Upper lobe of left lung (tissue), 6 donors: Measurements from ENCODE around the gene KCNAB3. TPM values are rescaled to one million over a fixed set of nuclear protein-coding genes. Genes with fewer than 3 reads are reported as not detected.
A peak's percentile ranks its signal among the peaks of the same experiment; 100 is the strongest.

Experiments used
- ATAC-seq, 2 donors: fragments of 200-7000 bp; cut with Tn5 transposase; one replicate each; pipeline ENCODE4 v1.9.1; 2022; ENCODE audit warnings: mild to moderate bottlenecking in 2 of 2, moderate library complexity in 2 of 2; ENCODE audit not compliant: low FRiP score in 2 of 2
- DNase-seq, 2 donors: peaks; one replicate each; pipeline ENCODE4 v3.0.0-alpha.2; 2019 to 2020
- H3K27ac ChIP-seq, 4 donors: fragments of 200-600 bp; sonication (generic); one replicate each; pipeline ENCODE4 v1.5.1; 2016 to 2019
- H3K27me3 ChIP-seq, 4 donors: fragments of 200-600 bp; sonication (generic); one replicate each; pipeline ENCODE4 v1.5.1; 2017 to 2019
- H3K36me3 ChIP-seq, 4 donors: fragments of 200-600 bp; sonication (generic); one replicate each; pipeline ENCODE4 v1.5.1; 2016 to 2019
- H3K4me1 ChIP-seq, 4 donors: fragments of 200-600 bp; sonication (generic); one replicate each; pipeline ENCODE4 v1.5.1; 2018 to 2019
- H3K4me3 ChIP-seq, 4 donors: fragments of 200-600 bp; sonication (generic); one replicate each; pipeline ENCODE4 v1.5.1; 2017 to 2019; ENCODE audit warnings: mild to moderate bottlenecking in 2 of 4, moderate library complexity in 1 of 4
- H3K9me3 ChIP-seq, 4 donors: fragments of 200-600 bp; sonication (generic); one replicate each; pipeline ENCODE4 v1.5.1; 2018 to 2019
- EP300 ChIP-seq, 4 donors: sonication (generic); formaldehyde crosslinking; IDR thresholded peaks; one replicate each; pipeline ENCODE4 v1.5.1; 2017; ENCODE audit warnings: antibody characterized with exemption in 4 of 4, control low read depth in 2 of 4
- POLR2A ChIP-seq, 4 donors: fragments of 450-650 bp; IDR thresholded peaks; one replicate each; pipeline ENCODE4 v1.5.1; 2016 to 2017; ENCODE audit warnings: antibody characterized with exemption in 4 of 4, mild to moderate bottlenecking in 2 of 4
- POLR2AphosphoS5 ChIP-seq, 2 donors: sonication (generic); formaldehyde crosslinking; IDR thresholded peaks; one replicate each; pipeline ENCODE4 v1.5.1; 2017; ENCODE audit warnings: antibody characterized with exemption in 2 of 2
- WGBS, 2 donors: methylation state at CpG; one replicate each; pipeline ENCODE4 v1.1.5; 2017 to 2018; 5-methylcytosine and 5-hydroxymethylcytosine counted together
- total RNA-seq, 6 donors: library from RNA; depleted of rRNA in 4 of 6; stranded (reverse); fragments of >200 nt in 4 of 6; gene quantifications; one replicate each; pipeline versions ENCODE4 v1.1.0 to v1.2.1, GENCODE V29; 2016 to 2021
- TF ChIP-seq, protein P1 (sequence below), 6 experiments: fragments of 450-650 bp in 4 of 6; fragments of 200-600 bp in 2 of 6; sonication (generic) in 2 of 6; IDR thresholded peaks; one replicate each; pipeline ENCODE4 v1.5.1; 2016 to 2019; ENCODE audit warnings: antibody characterized with exemption in 6 of 6
- donor health status: DM: no; HTN: no; CAD: no; lungs with moderate emphysema.
- donor health status: DM: no; HTN: yes; CAD: no; lungs with severe emphysema.

The KCNAB3 gene
- total RNA-seq, 6 donors from 2014 or later = 4.2 to 10.0 (median 5.7) TPM

DNA sequence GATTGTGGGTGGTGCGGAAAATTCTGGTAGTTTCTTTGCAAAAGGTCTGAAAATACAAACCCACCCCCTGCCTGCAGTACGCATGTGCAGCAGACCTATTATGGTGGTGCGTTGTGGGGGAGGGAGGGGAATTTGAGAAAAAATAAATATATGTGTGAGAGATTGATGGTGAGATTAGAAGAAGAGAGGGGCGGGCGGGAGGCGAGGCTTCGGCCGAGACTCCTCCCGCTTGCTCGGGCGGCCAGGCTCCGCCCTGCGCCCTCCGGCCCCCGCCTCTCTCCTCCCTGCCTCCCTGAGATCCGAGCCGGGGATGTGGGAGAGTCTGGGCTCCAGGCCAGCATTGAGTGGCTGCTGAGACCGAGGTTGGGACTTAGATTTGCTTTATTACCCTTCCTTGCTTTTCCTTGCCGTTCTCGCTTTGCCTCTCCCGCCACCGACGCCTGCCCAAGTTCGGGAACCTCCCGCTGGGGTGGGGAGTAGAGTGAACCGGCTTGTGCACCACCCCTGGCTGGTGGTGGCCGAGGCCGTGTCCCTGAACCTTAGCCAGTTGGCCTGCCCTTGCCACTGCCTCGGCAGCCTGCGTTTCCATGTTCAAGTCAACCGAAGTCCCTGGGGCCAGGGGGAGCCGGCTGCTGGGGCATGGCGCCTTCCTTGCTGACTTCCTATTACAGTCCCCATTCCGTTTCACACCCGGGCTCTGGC, 42.0 kb downstream of the KCNAB3 start:
- peak; percentile 39 to 50 for TF ChIP-seq POLR2AphosphoS5 (IDR thresholded peaks at IDR 0.05)
- TF ChIP-seq POLR2A (IDR thresholded peaks at IDR 0.05) = peak in 2 of 4 donors; percentile 57 to 61
- TF ChIP-seq EP300 (IDR thresholded peaks at IDR 0.05) = no peak
- TF ChIP-seq, protein P1, sequence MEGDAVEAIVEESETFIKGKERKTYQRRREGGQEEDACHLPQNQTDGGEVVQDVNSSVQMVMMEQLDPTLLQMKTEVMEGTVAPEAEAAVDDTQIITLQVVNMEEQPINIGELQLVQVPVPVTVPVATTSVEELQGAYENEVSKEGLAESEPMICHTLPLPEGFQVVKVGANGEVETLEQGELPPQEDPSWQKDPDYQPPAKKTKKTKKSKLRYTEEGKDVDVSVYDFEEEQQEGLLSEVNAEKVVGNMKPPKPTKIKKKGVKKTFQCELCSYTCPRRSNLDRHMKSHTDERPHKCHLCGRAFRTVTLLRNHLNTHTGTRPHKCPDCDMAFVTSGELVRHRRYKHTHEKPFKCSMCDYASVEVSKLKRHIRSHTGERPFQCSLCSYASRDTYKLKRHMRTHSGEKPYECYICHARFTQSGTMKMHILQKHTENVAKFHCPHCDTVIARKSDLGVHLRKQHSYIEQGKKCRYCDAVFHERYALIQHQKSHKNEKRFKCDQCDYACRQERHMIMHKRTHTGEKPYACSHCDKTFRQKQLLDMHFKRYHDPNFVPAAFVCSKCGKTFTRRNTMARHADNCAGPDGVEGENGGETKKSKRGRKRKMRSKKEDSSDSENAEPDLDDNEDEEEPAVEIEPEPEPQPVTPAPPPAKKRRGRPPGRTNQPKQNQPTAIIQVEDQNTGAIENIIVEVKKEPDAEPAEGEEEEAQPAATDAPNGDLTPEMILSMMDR (IDR thresholded peaks at IDR 0.05) = no peak

DNA sequence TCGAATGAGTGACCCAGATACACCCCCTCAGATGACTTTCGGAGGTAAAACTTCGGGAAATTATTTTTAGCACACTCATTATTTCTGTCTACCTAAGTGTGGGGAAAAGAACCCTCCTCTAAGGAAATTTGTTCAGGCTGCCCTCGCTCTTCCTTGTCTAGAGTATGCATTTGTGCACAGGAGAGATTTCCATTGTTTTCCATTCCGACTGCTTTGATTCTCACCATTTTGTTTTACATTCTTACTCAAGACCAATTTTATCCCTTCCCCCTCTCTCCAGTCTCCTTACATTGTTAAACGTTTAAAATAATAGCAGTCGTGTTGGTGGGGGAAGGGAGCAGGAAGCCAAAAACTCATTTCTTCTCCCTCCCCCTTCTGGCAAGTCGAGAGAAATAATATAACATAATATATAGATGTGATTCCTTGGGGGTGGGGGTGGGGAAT, 42.6 kb downstream of the KCNAB3 start:
- 0 to 1% methylated on average over 8 of the region's 8 CpGs for WGBS, 2 donors
- peaks cover 0 to 25% (median 8%) of the 10 kb centered on the region in 4 donors for H3K36me3 ChIP-seq
- ATAC-seq (no peak), DNase-seq (no peak)
- peak overlapping the region; percentile 89 to 96 (median 92) for H3K27ac ChIP-seq
- peak overlapping the region; percentile 15 to 96 (median 73) for H3K4me3 ChIP-seq
- H3K9me3 ChIP-seq = no peaks in the 10 kb centered on the region
- TF ChIP-seq, protein P1 (IDR thresholded peaks at IDR 0.05) = peak in 1 of 6 experiments; percentile 6
- TF ChIP-seq POLR2AphosphoS5 (IDR thresholded peaks at IDR 0.05) = no peak
- H3K4me1 ChIP-seq = peaks cover 46 to 61% (median 54%) of the 10 kb centered on the region in 4 donors
- no peaks in the 10 kb centered on the region for H3K27me3 ChIP-seq

More for the DNA sequence above, 42.0 kb downstream of the KCNAB3 start:
- Histone ChIP-seq H3K9me3 (no peaks in the 10 kb centered on the region), H3K4me1 (peaks cover 41 to 57% (median 51%) of the 10 kb centered on the region in 4 donors), H3K27ac (peak overlapping the region; percentile 89 to 96 (median 92)), H3K4me3 (peak overlapping the region; percentile 34 to 96 (median 73)), H3K27me3 (no peaks in the 10 kb centered on the region), H3K36me3 (peaks cover 0 to 22% (median 10%) of the 10 kb centered on the region in 4 donors)
- DNase-seq = peak; percentile 95 to 96
- 0 to 1% methylated on average over 25 to 35 of the region's 35 CpGs for WGBS, 2 donors
- peak; percentile 92 to 94 for ATAC-seq

- Histone ChIP-seq H3K36me3 (peaks cover 0 to 20% (median 6%) of the 10 kb centered on the region in 4 donors), H3K4me1 (peaks cover 50 to 66% (median 57%) of the 10 kb centered on the region in 4 donors), H3K4me3 (peak overlapping the region; percentile 62 to 96 (median 78)), H3K27ac (peak overlapping the region; percentile 89 to 96 (median 92)), H3K9me3 (no peaks in the 10 kb centered on the region), H3K27me3 (no peaks in the 10 kb centered on the region)
- ATAC-seq (no peak), DNase-seq (peak; percentile 42 to 86)
- 2 to 4% methylated on average over 12 to 30 of the region's 30 CpGs for WGBS, 2 donors
- no peak for TF ChIP-seq POLR2A (IDR thresholded peaks at IDR 0.05)
- no peak for TF ChIP-seq POLR2AphosphoS5 (IDR thresholded peaks at IDR 0.05)
- TF ChIP-seq EP300 (IDR thresholded peaks at IDR 0.05) = no peak
- TF ChIP-seq, protein P1 (IDR thresholded peaks at IDR 0.05) = no peak
Observed at GRCh38 chr17:7886227-7887037, 43.2 kb downstream of the KCNAB3 start.

- H3K27ac ChIP-seq = peak overlapping the region; percentile 89 to 96 (median 92)
- ATAC-seq (peak in 1 of 2 donors; percentile 5), DNase-seq (peak; percentile 73 to 92)
- no peaks in the 10 kb centered on the region for H3K27me3 ChIP-seq
- no peaks in the 10 kb centered on the region for H3K9me3 ChIP-seq
- peaks cover 56 to 68% (median 62%) of the 10 kb centered on the region in 4 donors for H3K4me1 ChIP-seq
- peak overlapping the region; percentile 62 to 96 (median 78) for H3K4me3 ChIP-seq
- TF ChIP-seq POLR2AphosphoS5 (IDR thresholded peaks at IDR 0.05) (peak; percentile 33 to 54), POLR2A (IDR thresholded peaks at IDR 0.05) (peak in 2 of 4 donors; percentile 32 to 65)
- TF ChIP-seq, protein P1 (IDR thresholded peaks at IDR 0.05) = no peak
- 1% methylated on average over 19 to 48 of the region's 64 CpGs for WGBS, 2 donors
- H3K36me3 ChIP-seq = peaks cover 0 to 18% (median under 1%) of the 10 kb centered on the region in 4 donors
Observed at GRCh38 chr17:7885367-7886226, 44.1 kb downstream of the KCNAB3 start.
